GM18499 (cell line): ENCODE measurements around the gene FBXW5.

Source experiments
- ATAC-seq: cut with Tn5 transposase; IDR thresholded peaks from one replicate; pipeline ENCODE4 v1.9.1; 2021; ENCODE audit warnings: moderate number of reproducible peaks; ENCODE audit not compliant: insufficient read depth, unreplicated experiment

The FBXW5 gene

GRCh38 chr9:136917902-136918301, 26.6 kb downstream of the FBXW5 start:
- ATAC-seq, result no peak

- no peak for ATAC-seq
These were observed 28.0 kb downstream of the FBXW5 start for GRCh38 chr9:136916330-136917184.

- no peak for ATAC-seq
These were observed 28.8 kb downstream of the FBXW5 start for GRCh38 chr9:136915632-136916329.

GRCh38 chr9:136913701-136914438, 30.7 kb downstream of the FBXW5 start:
- ATAC-seq, result no peak

GRCh38 chr9:136910901-136911245, 33.7 kb downstream of the FBXW5 start:
- no peak for ATAC-seq

- no peak for ATAC-seq
These were observed 34.2 kb downstream of the FBXW5 start for GRCh38 chr9:136910197-136910900.

- ATAC-seq, result no peak
These were observed 37.3 kb downstream of the FBXW5 start for GRCh38 chr9:136907011-136907914.

GRCh38 chr9:136906266-136906665, 38.3 kb downstream of the FBXW5 start:
- ATAC-seq, result no peak

- no peak for ATAC-seq
These were observed 41.4 kb downstream of the FBXW5 start for GRCh38 chr9:136903041-136903554.

GRCh38 chr9:136902259-136902821, 42.2 kb downstream of the FBXW5 start:
- ATAC-seq, result no peak

GRCh38 chr9:136901516-136902258, 42.9 kb downstream of the FBXW5 start:
- ATAC-seq, result no peak

- ATAC-seq, result no peak
These were observed 43.5 kb downstream of the FBXW5 start for GRCh38 chr9:136900988-136901515.

- no peak for ATAC-seq
These were observed 44.0 kb downstream of the FBXW5 start for GRCh38 chr9:136900556-136900955.

GRCh38 chr9:136899196-136899595, 45.3 kb downstream of the FBXW5 start:
- no peak for ATAC-seq

GRCh38 chr9:136898483-136899100, 45.9 kb downstream of the FBXW5 start:
- no peak for ATAC-seq

GRCh38 chr9:136896027-136896426, 48.5 kb downstream of the FBXW5 start:
- no peak for ATAC-seq

- ATAC-seq, result no peak
These were observed 53.9 kb downstream of the FBXW5 start for GRCh38 chr9:136890661-136891060.
